ENCODE measurements around the gene SLC47A1. TPM values are rescaled to one million over a fixed set of nuclear protein-coding genes. Genes with fewer than 3 reads are reported as not detected.

SLC47A1 gene
- total and polyA plus RNA-seq, 2 of the 8 experiments (the other 6 are each of a cell fraction or from before 2014, with no cell fraction given): 1.5 to 3.6 TPM

DNA sequence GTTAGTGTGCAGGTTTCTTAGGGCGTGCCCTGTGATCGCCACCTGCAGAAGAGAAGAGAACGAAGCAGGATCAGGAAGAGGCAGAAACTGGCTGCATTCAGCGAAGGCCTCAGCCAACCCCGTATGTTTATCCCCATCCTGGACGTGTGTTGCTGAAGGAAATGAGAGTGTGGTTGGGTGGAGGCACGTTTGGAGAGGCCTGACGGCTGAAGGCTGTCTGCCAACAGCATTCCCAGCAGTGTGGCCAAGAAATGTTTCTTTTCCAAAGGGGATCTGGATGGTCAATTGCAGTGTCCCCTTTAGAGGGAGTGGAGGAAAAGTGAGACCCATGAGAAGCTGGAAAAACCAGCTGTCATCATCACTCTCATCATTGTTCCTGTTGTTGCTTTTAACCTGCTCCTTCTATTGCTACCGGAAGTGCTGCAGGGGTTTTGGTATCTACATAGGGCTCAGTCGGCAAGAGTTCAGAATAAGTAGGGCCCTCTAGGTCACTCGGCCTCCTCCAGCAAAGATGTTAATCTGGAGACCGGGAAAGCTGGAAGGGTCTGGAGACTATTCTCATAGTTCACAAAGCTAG, 46.5 kb upstream of the SLC47A1 start:
- FAIRE-seq (no peak), DNase-seq (ENCODE audit: low read depth in 1 of 2, low spot score in 2 of 2) (no peak)
- WGBS, 2 experiments (ENCODE audit: extremely low coverage in 1 of 2, insufficient coverage in 1 of 2, insufficient read length in 1 of 2, insufficient replicate concordance in 2 of 2, low coverage in 1 of 2, low lambda C conversion rate in 2 of 2, missing lambda C conversion rate in 1 of 2): 80% methylated on average over 12 of the region's 12 CpGs; no CpG with 5 or more reads in 1 of the 2 experiments
- Histone ChIP-seq H2AK5ac (ENCODE audit: low read depth, low read length) (no peak overlapping the region), H2BK5ac (ENCODE audit: low read depth, low read length) (peak overlapping the region; percentile 10; the same call in 1 of the 2 replicates), H3K56ac (replicated peaks; ENCODE audit: insufficient read length, low read depth, low read length) (no peak overlapping the region), H3K79me1 (ENCODE audit: low read depth, low read length) (no peaks in the 10 kb centered on the region), H3K23ac (ENCODE audit: insufficient read length) (no peak overlapping the region), H4K20me1 (replicated peaks in 1 of 2; ENCODE audit: control insufficient read depth in 1 of 2, insufficient read depth in 2 of 2, low read length in 2 of 2) (no peaks in the 10 kb centered on the region), H3K27me3 (replicated peaks in 1 of 4; ENCODE audit: control insufficient read depth in 3 of 4, extremely low read depth in 1 of 4, insufficient read depth in 3 of 4, low read length in 3 of 4) (no peaks in the 10 kb centered on the region), H4K8ac (ENCODE audit: extremely low read depth, insufficient read depth, low read length) (no peak overlapping the region), H4K5ac (ENCODE audit: insufficient read length, low read depth, low read length) (no peak overlapping the region), H2BK120ac (replicated peaks; ENCODE audit: low read depth, low read length) (peak overlapping the region; percentile 51), H3K4me3 (ENCODE audit: extremely low read depth in 1 of 4, insufficient read depth in 2 of 4, low read depth in 3 of 4, low read length in 4 of 4) (no peak overlapping the region), H3K27ac (ENCODE audit: low read depth, low read length) (no peak overlapping the region), H2BK20ac (ENCODE audit: low read length) (peak overlapping the region; percentile 8; the same call in 1 of the 2 replicates), H2BK15ac (ENCODE audit: low read length) (0 out of 2 replicates have a peak overlapping the region, but pooled peaks have one; percentile 46), H4K91ac (replicated peaks; ENCODE audit: insufficient read length, low read length) (peak overlapping the region; percentile 11), H3K9ac (replicated peaks in 1 of 4; ENCODE audit: extremely low read depth in 1 of 4, low read depth in 3 of 4, low read length in 3 of 4) (no peak overlapping the region), H3K4me2 (ENCODE audit: insufficient read depth in 1 of 2, low read depth in 2 of 2, low read length in 2 of 2) (no peak overlapping the region), H2AFZ (ENCODE audit: low read length) (peak overlapping the region; percentile 4; the same call in 1 of the 2 replicates), H3K23me2 (ENCODE audit: low read depth, low read length) (no peaks in the 10 kb centered on the region), H3K9me3 (ENCODE audit: insufficient read depth in 2 of 2, low read depth in 1 of 2, low read length in 1 of 2) (no peaks in the 10 kb centered on the region), H3K4ac (replicated peaks; ENCODE audit: insufficient read length, low read depth, low read length) (no peak overlapping the region), H2BK12ac (ENCODE audit: low read depth, low read length) (peak overlapping the region; percentile 96), H3K36me3 (ENCODE audit: control insufficient read depth in 2 of 4, insufficient read depth in 4 of 4, low read length in 3 of 4) (no peaks in the 10 kb centered on the region), H3K4me1 (replicated peaks in 1 of 4; ENCODE audit: control insufficient read depth in 3 of 4, insufficient read depth in 4 of 4, low read length in 3 of 4) (peaks cover 0 to 16% (median 8%) of the 10 kb centered on the region in 4 experiments; a peak in 6 of 7 replicates), H3K79me2 (ENCODE audit: control insufficient read depth in 1 of 2, insufficient read depth in 2 of 2, low read length in 2 of 2) (no peaks in the 10 kb centered on the region), H3K18ac (ENCODE audit: extremely low read depth, low read length) (peak overlapping the region; percentile 48; the same call in 1 of the 2 replicates), H3K14ac (ENCODE audit: insufficient read length) (no peak overlapping the region)
- TF ChIP-seq CTCF (IDR thresholded peaks at IDR 0.05; ENCODE audit: control extremely low read depth in 1 of 3, insufficient read depth in 1 of 3, low read depth in 1 of 3, low read length in 3 of 3): 0 out of 4 replicates have a peak, but pooled peaks of 1 of the 3 experiments have one; percentile 13
- no peak for TF ChIP-seq HDAC6 (IDR thresholded peaks at IDR 0.05; ENCODE audit: low read depth, low read length)
- CTCF ChIA-PET (ENCODE audit: partially characterized antibody): interaction anchor here (0.9 to 1.8 kb wide), 3 partner anchors 22 to 276 kb away, joined by 3 to 4 read pairs (median 3); no protein-coding TSS in a partner anchor
- POLR2A ChIA-PET (ENCODE audit: partially characterized antibody): no interaction called here

All from H1 (cell line).